C1 segment of cervical spinal cord (tissue), 14 donors: ENCODE measurements around the gene IVD.

Experiments
- DNase-seq, 14 donors: peaks; one replicate each; lab custom pipeline; 2025; lab: John Stamatoyannopoulos, UW

The IVD gene

DNA sequence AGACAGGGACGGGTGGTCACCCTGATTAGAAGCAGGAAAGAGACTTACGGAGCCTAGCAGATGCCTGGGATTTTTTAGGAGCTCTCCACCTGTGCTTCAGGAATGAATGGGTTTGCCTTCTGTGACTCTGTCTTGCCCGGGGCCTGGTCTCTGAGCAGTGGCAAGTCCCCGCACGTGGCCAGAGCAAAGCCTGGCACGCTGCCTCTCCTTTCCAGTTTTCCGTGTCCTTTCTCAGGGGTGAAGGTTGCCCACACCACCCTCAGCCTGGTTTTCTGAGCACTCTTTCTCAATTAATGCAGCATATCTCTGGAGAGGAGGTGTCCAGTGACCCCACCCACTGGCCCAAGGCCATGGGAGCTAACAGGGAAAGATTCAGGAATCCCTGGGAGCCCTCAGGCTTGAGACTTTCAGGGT is 50.7 kb downstream of the IVD start:
- DNase-seq: peak in 1 of 14 donors; percentile 17

DNA sequence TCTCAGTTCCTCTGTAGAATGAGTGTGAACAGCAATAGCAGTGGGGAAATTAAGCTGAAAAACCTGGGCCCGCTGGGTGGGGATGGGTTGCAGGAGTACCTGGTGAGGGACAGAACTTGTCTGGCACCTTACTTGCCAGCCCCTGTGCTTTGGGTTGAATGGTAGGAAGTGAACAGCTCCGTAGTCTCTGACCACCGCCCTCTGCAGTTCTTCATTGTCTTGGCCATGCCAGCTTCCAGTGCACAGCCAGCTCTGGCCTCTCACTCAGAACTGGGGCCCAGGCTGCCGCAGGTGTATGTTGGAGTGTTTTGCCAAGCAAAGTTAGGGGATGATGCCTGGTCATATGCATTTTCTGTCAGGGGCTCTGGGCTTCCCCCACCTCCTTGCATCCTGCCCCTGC is 51.1 kb downstream of the IVD start:
- no peak for DNase-seq

DNA sequence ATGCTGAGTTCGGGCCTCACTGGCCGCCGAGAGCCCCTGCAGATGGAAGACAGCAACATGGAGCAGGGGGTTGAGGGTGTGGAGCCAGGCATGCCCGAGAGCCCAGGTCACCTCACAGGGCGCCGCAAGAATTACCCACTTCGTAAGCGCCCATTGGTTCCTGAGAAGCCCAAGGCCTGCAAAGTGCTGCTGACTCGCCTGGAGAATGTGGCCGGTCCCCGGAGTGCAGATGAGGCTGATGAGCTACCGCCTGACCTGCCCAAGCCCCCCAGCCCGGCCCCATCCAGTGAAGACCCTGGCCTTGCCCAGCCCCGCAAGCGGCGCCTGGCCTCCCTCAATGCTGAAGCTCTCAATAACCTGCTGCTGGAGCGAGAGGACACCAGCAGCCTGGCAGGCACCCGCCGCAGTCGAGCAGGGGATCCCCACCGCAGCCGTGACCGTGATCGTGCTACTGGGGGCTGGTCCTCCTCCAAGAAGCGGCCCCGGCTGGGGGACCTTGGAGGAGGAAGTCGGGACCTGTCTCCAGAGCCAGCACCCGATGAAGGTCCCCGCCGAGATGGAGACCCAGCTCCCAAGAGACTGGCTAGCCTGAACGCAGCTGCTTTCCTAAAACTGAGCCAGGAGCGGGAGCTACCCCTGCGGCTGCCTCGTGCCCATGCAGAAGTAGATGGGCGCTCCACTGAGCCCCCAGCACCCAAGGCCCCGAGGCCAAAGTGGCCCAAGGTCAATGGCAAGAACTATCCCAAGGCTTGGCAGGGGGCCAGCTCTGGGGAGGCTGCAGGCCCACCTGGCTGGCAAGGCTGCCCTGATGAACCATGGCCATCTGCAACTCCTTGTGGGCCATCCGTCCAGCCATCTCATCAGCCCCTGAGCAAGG is 53.1 kb downstream of the IVD start:
- DNase-seq: no peak

DNA sequence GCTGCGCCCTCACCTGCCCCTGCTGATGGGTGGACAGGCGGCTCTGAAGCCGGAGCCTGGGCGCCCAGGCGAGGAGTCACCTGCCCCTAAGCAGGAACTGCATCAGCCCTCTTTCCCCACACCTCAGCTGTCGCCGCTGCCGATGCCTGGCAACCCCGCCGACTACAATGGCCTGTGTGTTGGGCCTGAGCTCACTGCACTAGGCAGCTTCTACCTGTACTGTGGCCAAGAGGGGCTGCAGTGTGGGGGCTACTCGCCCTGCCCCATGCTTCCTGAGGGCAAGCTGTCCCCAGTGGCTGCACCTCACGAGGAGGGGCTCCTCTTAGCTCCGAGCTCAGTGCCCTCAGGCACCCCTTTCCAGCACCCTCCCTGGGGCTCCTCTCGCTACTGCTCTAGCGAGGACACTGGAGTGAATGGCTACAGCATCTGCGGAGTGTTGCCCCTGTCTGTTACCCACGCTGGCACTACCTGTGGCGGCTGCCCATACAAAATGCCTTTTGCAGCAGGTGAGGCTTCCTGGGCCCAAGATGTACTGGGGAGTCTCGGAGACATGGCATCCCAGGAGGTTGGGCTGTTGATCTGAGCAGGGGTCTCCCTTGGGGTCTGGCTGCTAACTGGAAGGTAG is 53.9 kb downstream of the IVD start:
- DNase-seq: no peak

DNA sequence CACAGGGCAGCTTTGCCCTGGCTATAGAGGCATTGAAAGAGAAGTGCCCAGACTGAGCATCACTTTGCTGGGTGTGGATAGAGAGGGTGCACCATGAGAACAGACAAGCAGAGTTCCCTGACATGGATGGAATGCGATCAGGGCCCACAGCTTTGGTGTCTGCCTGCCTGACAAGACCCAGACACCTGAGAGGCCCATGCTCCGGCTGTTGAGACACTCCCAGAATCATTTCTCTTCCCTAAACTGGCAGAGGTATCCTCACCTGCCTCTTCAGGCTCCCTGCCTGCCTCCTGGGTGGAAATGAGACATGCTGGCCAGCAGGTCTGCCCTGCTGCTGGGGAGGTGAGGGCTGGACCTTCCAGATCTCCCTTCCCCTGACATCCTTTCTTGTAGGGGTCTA is 54.8 kb downstream of the IVD start:
- DNase-seq: no peak

DNA sequence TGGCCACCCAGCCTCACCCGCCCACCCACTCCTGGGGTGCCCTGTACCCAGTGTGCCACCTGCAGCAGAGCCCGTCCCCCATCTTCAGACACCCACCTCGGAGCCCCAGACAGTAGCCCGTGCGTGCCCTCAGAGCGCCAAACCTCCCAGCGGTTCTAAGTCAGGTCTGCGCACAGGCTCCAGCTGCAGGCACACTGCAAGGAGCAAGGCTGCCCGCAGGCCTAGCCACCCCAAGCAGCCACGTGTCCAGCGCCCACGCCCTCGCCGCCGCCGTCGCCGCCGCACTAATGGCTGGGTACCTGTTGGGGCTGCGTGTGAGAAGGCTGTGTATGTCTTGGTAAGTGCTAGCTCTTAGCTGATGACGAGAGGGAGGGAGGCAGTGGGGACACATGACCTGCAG is 56.4 kb downstream of the IVD start:
- DNase-seq: no peak

DNA sequence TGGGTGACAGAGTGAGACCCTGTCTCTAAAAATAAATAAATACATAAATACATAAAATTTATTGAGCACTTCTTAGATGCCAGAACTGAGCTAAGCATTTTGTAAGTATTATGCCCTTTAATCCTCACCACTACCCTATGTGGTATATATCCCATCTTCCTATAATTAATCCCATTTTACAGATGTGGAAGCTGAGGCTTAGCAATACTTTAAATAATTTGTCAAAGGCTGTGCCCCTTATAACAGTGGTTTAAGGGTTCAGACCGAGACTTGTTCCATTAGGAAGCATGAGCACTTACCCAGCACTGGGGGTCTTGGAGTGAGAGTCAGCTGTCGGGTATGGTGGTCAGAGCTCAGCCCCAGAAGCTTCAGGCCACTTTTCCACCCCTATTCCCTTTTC is 57.7 kb downstream of the IVD start:
- DNase-seq: no peak

DNA sequence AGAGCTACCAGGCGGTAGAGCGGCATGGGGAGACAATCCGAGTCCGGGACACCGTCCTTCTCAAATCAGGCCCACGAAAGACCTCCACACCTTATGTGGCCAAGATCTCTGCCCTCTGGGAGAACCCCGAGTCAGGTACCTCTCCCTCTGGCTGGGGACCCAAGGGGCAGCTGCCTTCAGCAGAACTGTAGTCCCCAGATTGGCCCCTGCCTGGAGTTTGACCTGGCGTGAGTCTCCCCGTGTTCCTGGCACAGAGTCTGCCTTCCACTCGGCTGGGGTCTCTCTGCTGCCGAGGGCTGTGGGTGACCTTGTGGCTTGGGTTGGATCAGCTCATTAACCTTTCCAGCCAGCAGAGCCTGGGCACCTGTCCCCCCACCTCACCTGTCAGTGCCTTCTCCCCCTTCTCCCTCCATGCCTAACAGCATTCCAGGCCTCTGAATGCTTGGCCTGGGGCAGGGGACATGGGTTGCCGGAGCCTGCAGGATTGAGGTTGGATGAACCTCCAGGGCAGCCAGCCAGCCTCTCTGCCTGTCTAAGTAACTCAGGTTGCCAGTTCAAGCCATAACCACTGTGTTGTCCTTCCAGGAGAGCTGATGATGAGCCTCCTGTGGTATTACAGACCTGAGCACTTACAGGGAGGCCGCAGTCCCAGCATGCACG is 58.4 kb downstream of the IVD start:
- no peak for DNase-seq

DNA sequence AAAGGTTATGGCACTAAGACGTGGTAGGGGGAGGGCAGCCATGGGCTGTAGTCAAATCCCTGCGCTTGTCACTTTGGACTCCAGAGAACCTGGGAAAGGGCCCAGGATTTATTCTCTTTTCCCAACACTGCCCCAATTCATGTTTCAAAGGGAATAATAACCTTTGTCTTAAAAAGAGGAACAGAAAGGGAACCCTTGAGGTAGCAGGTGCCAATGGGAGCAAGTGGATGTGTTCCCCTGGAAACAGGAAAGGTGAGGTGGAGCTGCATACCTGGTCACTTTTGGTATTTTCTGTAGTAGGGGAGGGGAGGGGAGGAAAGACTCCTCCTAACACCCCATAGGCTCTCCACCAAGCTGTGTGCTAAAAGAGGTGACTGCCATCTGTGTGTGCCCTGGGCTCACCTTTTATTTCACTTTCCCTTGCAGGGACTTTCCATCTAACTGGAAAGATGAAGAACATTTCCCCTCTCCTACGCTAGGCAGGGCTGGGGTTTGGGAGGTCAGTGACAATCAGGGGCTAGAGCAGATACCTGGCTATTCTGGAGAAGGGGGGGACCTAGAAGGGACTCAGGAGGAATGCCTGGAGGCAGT is 59.1 kb downstream of the IVD start:
- no peak for DNase-seq

DNA sequence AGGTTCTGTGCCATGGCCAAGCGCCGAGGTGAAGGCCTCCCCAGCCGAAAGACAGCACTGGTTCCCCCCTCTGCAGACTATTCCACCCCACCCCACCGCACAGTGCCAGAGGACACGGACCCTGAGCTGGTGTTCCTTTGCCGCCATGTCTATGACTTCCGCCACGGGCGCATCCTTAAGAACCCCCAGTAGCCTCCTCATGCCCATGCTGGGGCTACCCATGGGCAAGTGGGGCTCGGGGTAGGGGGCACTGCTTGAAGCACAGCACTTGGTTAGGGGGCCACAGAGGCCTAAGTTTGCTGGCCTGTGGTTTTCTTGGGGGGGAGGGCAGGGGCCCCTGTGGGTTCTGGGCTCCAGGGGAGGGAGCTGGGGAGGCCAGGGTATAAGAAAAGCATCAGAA is 60.3 kb downstream of the IVD start:
- DNase-seq: no peak

DNA sequence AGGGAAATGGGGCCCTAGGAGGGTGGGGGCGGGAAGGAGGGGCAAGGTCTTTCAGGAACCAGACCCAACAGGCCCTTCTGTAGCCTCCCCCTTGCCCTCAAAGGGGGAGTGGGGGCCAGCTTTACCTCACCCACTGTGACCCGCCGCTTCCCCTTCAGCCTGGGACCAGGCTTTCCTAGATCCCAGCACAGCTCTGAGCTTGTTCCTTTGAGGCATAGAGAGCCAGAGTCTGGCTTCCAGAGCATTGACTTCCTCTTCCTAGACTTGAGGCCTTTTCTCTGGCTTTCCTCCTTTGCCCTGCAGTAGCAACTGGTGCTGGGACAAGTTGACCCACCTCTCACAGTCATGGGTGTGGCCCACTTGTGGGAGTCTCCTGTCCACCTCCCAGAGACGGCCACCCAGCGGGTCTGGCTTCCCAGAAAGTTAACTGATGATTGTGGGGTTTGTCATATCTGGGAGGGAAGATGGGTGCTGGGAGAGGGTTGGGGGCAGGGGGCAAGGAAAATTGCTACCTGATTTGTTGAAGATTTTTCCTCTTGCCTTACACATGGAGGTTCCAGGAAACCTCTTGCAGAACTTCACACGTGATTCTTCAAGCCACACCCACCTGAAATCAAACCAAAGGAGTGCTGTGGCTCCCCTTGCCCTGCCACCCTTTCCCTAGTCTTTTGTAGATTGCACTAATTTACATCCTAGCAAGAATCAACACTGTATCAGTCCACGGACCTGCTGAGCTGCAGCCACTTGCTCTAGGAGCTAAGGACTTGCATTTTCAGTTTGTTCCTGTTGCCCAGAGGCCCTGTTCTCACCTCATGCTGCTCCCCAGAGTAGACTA is 61.0 kb downstream of the IVD start:
- no peak for DNase-seq

DNA sequence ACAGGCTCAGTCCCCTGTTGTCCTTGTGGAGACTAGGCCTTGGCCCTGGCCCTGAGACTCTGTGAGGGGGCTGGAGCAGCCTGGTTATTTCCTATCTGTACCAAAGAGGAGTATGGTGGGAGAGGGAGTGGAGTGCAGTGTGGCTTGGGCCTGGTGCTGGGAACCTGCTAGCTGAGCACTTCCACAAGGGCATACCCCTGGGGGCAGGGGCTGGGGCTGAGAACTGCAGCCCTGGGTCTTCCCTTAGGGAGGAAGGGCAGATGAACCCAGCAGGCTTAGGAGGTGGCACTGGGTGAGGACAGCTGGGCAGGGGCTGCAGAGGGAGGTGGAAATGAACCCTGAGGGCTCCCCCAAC is 61.6 kb downstream of the IVD start:
- no peak for DNase-seq

DNA sequence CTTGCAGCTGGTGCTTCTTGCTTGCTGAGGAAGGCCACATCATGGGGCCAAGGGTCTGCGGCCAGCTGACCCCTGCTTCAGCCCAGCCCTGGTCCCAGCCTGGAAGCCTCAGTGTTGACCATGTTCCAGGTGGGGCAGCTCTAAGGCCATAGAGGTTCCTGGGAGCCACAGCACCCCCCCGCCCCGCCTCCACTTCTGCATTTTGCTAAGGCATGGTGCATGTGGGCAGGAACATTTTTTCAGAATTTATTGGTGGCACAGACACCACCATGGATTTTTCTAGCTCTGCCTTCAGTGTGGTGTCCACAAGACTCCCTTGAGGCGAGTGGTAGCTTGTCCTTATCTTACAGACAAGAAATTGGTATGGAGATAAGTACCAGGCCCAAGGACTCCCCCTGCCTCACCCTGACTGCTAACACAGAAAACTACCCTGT is 63.3 kb downstream of the IVD start:
- DNase-seq: no peak

DNA sequence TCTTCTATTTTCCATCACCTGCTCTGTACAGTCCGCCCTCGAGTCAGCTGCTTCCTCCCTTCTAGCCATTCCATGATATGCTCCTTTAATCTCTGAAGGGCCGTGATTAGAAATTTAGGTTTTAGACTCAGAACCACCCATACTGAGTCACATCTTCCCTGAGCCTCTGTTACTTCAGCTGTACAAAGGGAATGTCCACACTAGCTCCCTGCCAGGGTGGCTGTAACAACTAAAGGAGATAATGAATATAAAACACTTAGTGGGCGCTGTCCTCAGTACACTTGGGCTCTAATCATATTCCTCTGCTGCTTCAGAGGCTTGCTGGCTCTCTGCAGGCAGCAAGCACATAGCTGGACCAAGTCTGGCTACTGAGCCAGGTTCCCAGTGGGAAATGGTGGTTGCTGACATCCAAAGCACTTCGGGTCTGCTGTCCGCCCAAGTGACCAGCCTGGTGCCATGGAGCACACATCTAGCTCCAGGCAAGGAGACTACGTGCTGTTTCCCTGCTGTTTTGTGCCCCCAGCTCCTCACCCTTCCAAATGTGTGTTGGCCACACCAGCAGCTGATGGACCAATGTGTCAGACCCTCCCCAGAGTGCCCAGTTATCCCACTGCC is 64.3 kb downstream of the IVD start:
- DNase-seq: peak in 1 of 14 donors; percentile 28

DNA sequence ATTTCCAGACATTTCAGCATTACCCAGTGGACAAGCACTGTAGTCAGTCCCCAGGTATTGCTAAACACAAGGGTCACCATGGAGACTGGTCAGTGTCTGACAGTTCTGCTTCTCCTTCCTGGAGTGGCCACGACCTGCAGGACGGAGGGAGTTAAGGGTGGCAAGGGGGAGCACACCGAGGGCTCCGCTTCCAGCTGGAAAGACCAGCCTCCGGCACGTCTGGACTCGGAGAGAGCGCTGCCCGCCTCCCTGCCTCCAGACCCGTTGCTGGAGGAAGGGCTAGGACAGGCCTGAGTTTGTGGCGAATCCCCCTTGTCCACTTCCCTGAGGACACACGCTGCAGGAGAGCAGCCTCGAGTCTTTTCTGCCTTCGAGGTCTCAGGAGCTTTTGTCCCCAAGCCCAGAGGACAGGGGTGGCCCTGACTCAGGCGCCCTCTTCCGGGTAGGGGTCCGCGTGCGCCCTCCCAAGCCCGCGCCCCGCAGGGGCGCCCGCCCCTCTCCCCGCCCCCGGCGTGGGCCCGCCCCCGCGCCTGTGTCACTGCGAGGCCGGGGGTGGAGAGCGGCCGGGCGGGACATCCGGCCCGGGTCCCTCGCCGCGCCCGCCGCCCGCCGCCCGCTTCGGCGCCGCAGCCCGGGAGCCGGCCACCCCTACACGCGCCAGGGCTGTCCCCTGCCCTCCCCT is 65.0 kb downstream of the IVD start, which contains the start of gene CHST14:
TSS of gene CHST14 (plus strand) at position 562 of the 682 bp plus-strand sequence. CDS start 230 bp downstream, outside the sequence.
- DNase-seq: peak in 12 of 14 donors; percentile 12 to 78 (median 54)
